ENCODE measurements around the gene SPATA25.

- TF ChIP-seq SUZ12 (IDR thresholded peaks at IDR 0.05; ENCODE audit: extremely low read depth, insufficient read depth, insufficient read length) (no peak), ZNF274 (IDR thresholded peaks at IDR 0.05; ENCODE audit: low read depth, low read length) (no peak), YY1 (IDR thresholded peaks at IDR 0.05; ENCODE audit: insufficient read depth, insufficient read length) (no peak)
These were observed 21.9 kb upstream of the SPATA25 start for GRCh38 chr20:45909336-45909808.

Measured in NT2/D1 (cell line).